ENCODE data around the gene ISG15. TPM values are rescaled to one million over a fixed set of nuclear protein-coding genes. Genes with fewer than 3 reads are reported as not detected.
"Not testable (repeated sequence)": the region's sequence is repeated elsewhere in the genome, so short reads cannot be mapped to it uniquely, and the experiment has no call there.

Gene ISG15
- total and polyA plus RNA-seq, 4 experiments from 2014 or later, result 31.6 to 309 (median 123) TPM

GRCh38 chr1:1013922-1014648, 788 bp downstream of the ISG15 start:
- peak in 1 of 5 donors; percentile 45 for DNase-seq
- Mint-ChIP-seq H3K27ac (peak overlapping the region; percentile 90 to 99 (median 98)), H3K4me1 (peaks cover 14 to 33% (median 25%) of the 10 kb centered on the region in 4 donors), H3K4me3 (peak overlapping the region; percentile 96 to 100 (median 98)), H3K36me3 (peaks cover 0 to 7% of the 10 kb centered on the region in 2 donors), H3K27me3 (peaks cover 0 to 8% of the 10 kb centered on the region in 2 donors), H3K9me3 (peaks cover 0 to 1% (median 0%) of the 10 kb centered on the region in 8 donors)
- Histone ChIP-seq H3K4me1 (ENCODE audit: insufficient read depth, low read length) (peaks cover 19% of the 10 kb centered on the region), H3K27ac (ENCODE audit: low read depth, low read length) (peak overlapping the region; percentile 88), H3K4me3 (ENCODE audit: low read length in 2 of 2) (peak overlapping the region; percentile 54 to 88), H3K27me3 (ENCODE audit: insufficient read depth, low read length) (no peaks in the 10 kb centered on the region), H3K9me3 (ENCODE audit: control insufficient read depth in 1 of 2, low read length in 2 of 2) (no peaks in the 10 kb centered on the region), H3K36me3 (ENCODE audit: insufficient read depth, low read length) (no peaks in the 10 kb centered on the region)
- intact Hi-C loops (cut with micrococcal nuclease), result loop anchor here (1.0 to 2.0 kb wide), 3 partner anchors 12 to 102 kb away; partner anchors contain the start of genes C1orf159 and NOC2L
- ChIA-PET POLR2A (ENCODE audit: partially characterized antibody) (interaction anchor here (0.8 to 2.8 kb wide), 14 partner anchors 8 to 601 kb away, joined by 3 to 16 read pairs (median 6); partner anchors contain the start of genes AURKAIP1, C1orf159, MIB2 and NOC2L), CTCF (ENCODE audit: partially characterized antibody) (interaction anchor here (0.6 to 4.2 kb wide), 7 partner anchors 11 to 50 kb away, joined by 3 to 35 read pairs (median 5); partner anchors contain the start of gene HES4)

- Histone ChIP-seq H3K36me3 (ENCODE audit: insufficient read depth, low read length) (no peaks in the 10 kb centered on the region), H3K4me1 (ENCODE audit: insufficient read depth, low read length) (peaks cover 21% of the 10 kb centered on the region), H3K9me3 (ENCODE audit: control insufficient read depth in 1 of 2, low read length in 2 of 2) (no peaks in the 10 kb centered on the region), H3K4me3 (ENCODE audit: low read length in 2 of 2) (peak overlapping the region in 1 of 2 donors; percentile 88), H3K27me3 (ENCODE audit: insufficient read depth, low read length) (no peaks in the 10 kb centered on the region), H3K27ac (ENCODE audit: low read depth, low read length) (peak overlapping the region; percentile 88)
- Mint-ChIP-seq H3K36me3 (peaks cover 0 to 7% of the 10 kb centered on the region in 2 donors), H3K4me3 (peak overlapping the region; percentile 96 to 100 (median 98)), H3K27me3 (peaks cover 0 to 7% of the 10 kb centered on the region in 2 donors), H3K27ac (peak overlapping the region in 6 of 7 donors; percentile 90 to 99 (median 98)), H3K4me1 (peaks cover 13 to 33% (median 24%) of the 10 kb centered on the region in 4 donors), H3K9me3 (peaks cover 0 to 1% (median 0%) of the 10 kb centered on the region in 8 donors)
- DNase-seq, result no peak
- ChIA-PET CTCF (ENCODE audit: partially characterized antibody) (interaction anchor here (0.6 to 4.2 kb wide), 4 partner anchors 12 to 99 kb away, joined by 3 to 35 read pairs (median 4); no protein-coding TSS in a partner anchor), POLR2A (ENCODE audit: partially characterized antibody) (interaction anchor here (0.8 to 2.8 kb wide), 6 partner anchors 12 to 198 kb away, joined by 3 to 16 read pairs (median 10); no protein-coding TSS in a partner anchor)
- intact Hi-C loops (cut with micrococcal nuclease), result loop anchor here (5.0 kb wide), 1 partner anchor 47 kb away; no protein-coding TSS in a partner anchor
Measured at GRCh38 chr1:1014799-1015681, 1.7 kb downstream of the ISG15 start.

GRCh38 chr1:1017397-1018320, 4.4 kb downstream of the ISG15 start:
- not testable (repeated sequence) for H3K9me3 ChIP-seq (ENCODE audit: control insufficient read depth in 1 of 2, low read length in 2 of 2); H3K27ac ChIP-seq (ENCODE audit: low read depth, low read length); H3K4me3 ChIP-seq (ENCODE audit: low read length in 2 of 2); H3K36me3 Mint-ChIP-seq; H3K27me3 Mint-ChIP-seq; H3K36me3 ChIP-seq (ENCODE audit: insufficient read depth, low read length); H3K9me3 Mint-ChIP-seq; H3K27me3 ChIP-seq (ENCODE audit: insufficient read depth, low read length)
- CTCF ChIA-PET (ENCODE audit: partially characterized antibody), result interaction anchor here (0.9 to 3.9 kb wide), 4 partner anchors 15 to 46 kb away, joined by 3 to 15 read pairs (median 11); no protein-coding TSS in a partner anchor
- Mint-ChIP-seq H3K4me3 (peak overlapping the region in 7 of 8 donors; percentile 9 to 50 (median 31)), H3K4me1 (peaks cover 13 to 33% (median 28%) of the 10 kb centered on the region in 4 donors), H3K27ac (peak overlapping the region in 3 of 7 donors; percentile 61 to 79 (median 72))
- POLR2A ChIA-PET (ENCODE audit: partially characterized antibody), result interaction anchor here (1.5 kb wide), 1 partner anchor 16 kb away, joined by 8 read pairs; no protein-coding TSS in a partner anchor
- intact Hi-C loops (cut with micrococcal nuclease), result loop anchor here (5.0 kb wide), 1 partner anchor 45 kb away; no protein-coding TSS in a partner anchor
- DNase-seq, result peak in 1 of 5 donors; percentile 27
- H3K4me1 ChIP-seq (ENCODE audit: insufficient read depth, low read length), result peaks cover 24% of the 10 kb centered on the region

GRCh38 chr1:1018321-1018685, 5.0 kb downstream of the ISG15 start:
- not testable (repeated sequence) for H3K9me3 ChIP-seq (ENCODE audit: control insufficient read depth in 1 of 2, low read length in 2 of 2); H3K27ac ChIP-seq (ENCODE audit: low read depth, low read length); H3K27me3 ChIP-seq (ENCODE audit: insufficient read depth, low read length); H3K4me3 ChIP-seq (ENCODE audit: low read length in 2 of 2); H3K36me3 Mint-ChIP-seq; H3K9me3 Mint-ChIP-seq; H3K36me3 ChIP-seq (ENCODE audit: insufficient read depth, low read length); H3K27me3 Mint-ChIP-seq
- intact Hi-C loops (cut with micrococcal nuclease), result loop anchor here (5.0 kb wide), 1 partner anchor 44 kb away; no protein-coding TSS in a partner anchor
- ChIA-PET POLR2A (ENCODE audit: partially characterized antibody) (interaction anchor here (1.5 kb wide), 1 partner anchor 16 kb away, joined by 8 read pairs; no protein-coding TSS in a partner anchor), CTCF (ENCODE audit: partially characterized antibody) (interaction anchor here (0.6 to 3.9 kb wide), 5 partner anchors 11 to 45 kb away, joined by 3 to 15 read pairs (median 8); no protein-coding TSS in a partner anchor)
- Mint-ChIP-seq H3K27ac (peak overlapping the region in 1 of 7 donors; percentile 79), H3K4me1 (peaks cover 10 to 34% (median 24%) of the 10 kb centered on the region in 4 donors), H3K4me3 (peak overlapping the region in 1 of 8 donors; percentile 39)
- H3K4me1 ChIP-seq (ENCODE audit: insufficient read depth, low read length), result peaks cover 26% of the 10 kb centered on the region
- DNase-seq, result peak in 1 of 5 donors; percentile 11

- peak; percentile 67 to 81 (median 74) for DNase-seq
- H3K9me3 ChIP-seq (ENCODE audit: control insufficient read depth in 1 of 2, low read length in 2 of 2), result no peaks in the 10 kb centered on the region
- no peaks in the 10 kb centered on the region for H3K9me3 Mint-ChIP-seq
- no peak overlapping the region for H3K27ac ChIP-seq (ENCODE audit: low read depth, low read length)
- POLR2A ChIA-PET (ENCODE audit: partially characterized antibody), result interaction anchor here (0.7 to 1.5 kb wide), 4 partner anchors 18 to 46 kb away, joined by 3 to 8 read pairs (median 4); no protein-coding TSS in a partner anchor
- intact Hi-C loops (cut with micrococcal nuclease), result loop anchor here (5.0 kb wide), 1 partner anchor 43 kb away; no protein-coding TSS in a partner anchor
- H3K27ac Mint-ChIP-seq, result peak overlapping the region in 3 of 7 donors; percentile 7 to 75 (median 29)
- peaks cover 4 to 24% (median 14%) of the 10 kb centered on the region in 4 donors for H3K4me1 Mint-ChIP-seq
- H3K4me1 ChIP-seq (ENCODE audit: insufficient read depth, low read length), result peaks cover 19% of the 10 kb centered on the region
- no peaks in the 10 kb centered on the region for H3K27me3 ChIP-seq (ENCODE audit: insufficient read depth, low read length)
- H3K27me3 Mint-ChIP-seq, result peaks cover 2 to 4% of the 10 kb centered on the region in 2 donors
- H3K36me3 Mint-ChIP-seq, result no peaks in the 10 kb centered on the region
- H3K4me3 Mint-ChIP-seq, result peak overlapping the region; percentile 29 to 67 (median 52)
- peak overlapping the region in 1 of 2 donors; percentile 43 for H3K4me3 ChIP-seq (ENCODE audit: low read length in 2 of 2)
- CTCF ChIA-PET (ENCODE audit: partially characterized antibody), result interaction anchor here (0.6 to 3.9 kb wide), 4 partner anchors 12 to 44 kb away, joined by 3 to 15 read pairs (median 11); no protein-coding TSS in a partner anchor
- no peaks in the 10 kb centered on the region for H3K36me3 ChIP-seq (ENCODE audit: insufficient read depth, low read length)
Measured at GRCh38 chr1:1019122-1019999, 6.1 kb downstream of the ISG15 start.
